SHP77 (cell line): ENCODE results near the gene POU3F3.

Experiments used
- DNase-seq, 2 experiments: peaks; one replicate each; lab custom pipeline; 2025; lab: John Stamatoyannopoulos, UW

Gene POU3F3

GRCh38 chr2:104853534-104854497 lies at the start of gene POU3F3:
Gene POU3F3 (plus strand): TSS chr2:104854115. CDS start chr2:104855511, 1,396 bp downstream.
- DNase-seq: no peak

- DNase-seq: no peak
These were observed 49.6 kb upstream of the POU3F3 start for GRCh38 chr2:104804148-104804890.

- no peak for DNase-seq
These were observed 41.6 kb upstream of the POU3F3 start for GRCh38 chr2:104812286-104812685.

- DNase-seq: no peak
These were observed 37.8 kb upstream of the POU3F3 start for GRCh38 chr2:104816143-104816542.

GRCh38 chr2:104818264-104818663 lies 35.7 kb upstream of the POU3F3 start:
- DNase-seq: no peak

GRCh38 chr2:104820126-104820525 lies 33.8 kb upstream of the POU3F3 start:
- DNase-seq: no peak

- DNase-seq: no peak
These were observed 28.6 kb upstream of the POU3F3 start for GRCh38 chr2:104825124-104825865.

GRCh38 chr2:104826016-104826415 lies 27.9 kb upstream of the POU3F3 start:
- DNase-seq: no peak

- DNase-seq: no peak
These were observed 22.2 kb upstream of the POU3F3 start for GRCh38 chr2:104831742-104832141.

- DNase-seq: no peak
These were observed 19.3 kb upstream of the POU3F3 start for GRCh38 chr2:104834431-104835153.

- no peak for DNase-seq
These were observed 17.6 kb upstream of the POU3F3 start for GRCh38 chr2:104836265-104836664.

GRCh38 chr2:104836841-104837240 lies 17.1 kb upstream of the POU3F3 start:
- DNase-seq: no peak

- DNase-seq: no peak
These were observed 13.8 kb upstream of the POU3F3 start for GRCh38 chr2:104840156-104840555.

GRCh38 chr2:104840893-104841585 lies 12.9 kb upstream of the POU3F3 start:
- no peak for DNase-seq

GRCh38 chr2:104841744-104842143 lies 12.2 kb upstream of the POU3F3 start:
- no peak for DNase-seq

GRCh38 chr2:104844807-104845551 lies 8.9 kb upstream of the POU3F3 start:
- DNase-seq: no peak

- no peak for DNase-seq
These were observed 8.4 kb upstream of the POU3F3 start for GRCh38 chr2:104845552-104845931.

GRCh38 chr2:104845946-104846785 lies 7.7 kb upstream of the POU3F3 start:
- DNase-seq: no peak
